Measurements from ENCODE around the gene PARG.

DNA sequence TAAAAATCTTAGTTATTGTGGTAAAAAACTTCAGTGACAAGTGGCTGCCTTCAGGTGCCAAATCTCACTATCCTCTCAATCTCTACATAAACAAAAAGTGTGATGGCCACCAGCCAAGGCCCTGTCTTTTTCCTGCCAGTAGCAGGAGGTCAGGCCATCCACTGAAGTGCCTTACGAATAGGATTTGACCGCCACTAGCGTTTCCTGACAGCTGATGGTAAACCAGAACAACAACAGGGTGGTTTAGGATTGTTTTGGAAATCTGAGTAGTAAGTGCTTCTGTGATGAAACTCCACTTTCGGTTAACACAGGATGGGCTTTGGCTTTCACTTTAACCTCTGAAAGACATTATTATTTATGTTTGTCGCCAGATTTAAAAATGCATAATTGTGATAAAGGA lies 124.0 kb downstream of the PARG start:
- TF ChIP-seq, protein P1, sequence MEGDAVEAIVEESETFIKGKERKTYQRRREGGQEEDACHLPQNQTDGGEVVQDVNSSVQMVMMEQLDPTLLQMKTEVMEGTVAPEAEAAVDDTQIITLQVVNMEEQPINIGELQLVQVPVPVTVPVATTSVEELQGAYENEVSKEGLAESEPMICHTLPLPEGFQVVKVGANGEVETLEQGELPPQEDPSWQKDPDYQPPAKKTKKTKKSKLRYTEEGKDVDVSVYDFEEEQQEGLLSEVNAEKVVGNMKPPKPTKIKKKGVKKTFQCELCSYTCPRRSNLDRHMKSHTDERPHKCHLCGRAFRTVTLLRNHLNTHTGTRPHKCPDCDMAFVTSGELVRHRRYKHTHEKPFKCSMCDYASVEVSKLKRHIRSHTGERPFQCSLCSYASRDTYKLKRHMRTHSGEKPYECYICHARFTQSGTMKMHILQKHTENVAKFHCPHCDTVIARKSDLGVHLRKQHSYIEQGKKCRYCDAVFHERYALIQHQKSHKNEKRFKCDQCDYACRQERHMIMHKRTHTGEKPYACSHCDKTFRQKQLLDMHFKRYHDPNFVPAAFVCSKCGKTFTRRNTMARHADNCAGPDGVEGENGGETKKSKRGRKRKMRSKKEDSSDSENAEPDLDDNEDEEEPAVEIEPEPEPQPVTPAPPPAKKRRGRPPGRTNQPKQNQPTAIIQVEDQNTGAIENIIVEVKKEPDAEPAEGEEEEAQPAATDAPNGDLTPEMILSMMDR (IDR thresholded peaks at IDR 0.05; ENCODE audit: borderline replicate concordance, extremely low read depth, low read length, poor library complexity, severe bottlenecking): no peak
- no peak for TF ChIP-seq EZH2 (IDR thresholded peaks at IDR 0.05; ENCODE audit: borderline replicate concordance, low read depth, low read length, severe bottlenecking)
